ENCODE data around the gene TFAP2A.

The TFAP2A gene

GRCh38 chr6:10414756-10415616 lies at the start of gene TFAP2A:
Gene TFAP2A (minus strand): TSS chr6:10415074. CDS start chr6:10414991, 83 bp downstream.
- peak within 1 kb of the TSS; percentile 99 for H3K27ac ChIP-seq (ENCODE audit: extremely low read depth, low read depth, low read length)
- H3K4me1 ChIP-seq (ENCODE audit: control insufficient read depth, insufficient read depth, low read length), result peaks cover 4% of the 10 kb centered on the region; the same call in 1 of the 2 replicates
- ChIA-PET POLR2A (interaction anchor here (0.5 to 5.5 kb wide), 21 partner anchors 9 to 1856 kb away, joined by 3 to 112 read pairs (median 3); partner anchors contain the start of genes GCNT2 and SYCP2L), CTCF (interaction anchor here (0.6 to 3.6 kb wide), 17 partner anchors 10 to 1569 kb away, joined by 3 to 42 read pairs (median 4); no protein-coding TSS in a partner anchor)
- no peaks in the 10 kb centered on the region for H3K9me3 ChIP-seq (ENCODE audit: control insufficient read depth, insufficient read depth, low read depth, low read length)
- no peaks in the 10 kb centered on the region for H3K36me3 ChIP-seq (ENCODE audit: control insufficient read depth in 2 of 2, insufficient read depth in 1 of 2, low read length in 2 of 2)
- H3K4me3 ChIP-seq (ENCODE audit: low read depth, low read length), result peak within 1 kb of the TSS; percentile 88
- TF ChIP-seq ZNF184 (tag by site-specific recombination; IDR thresholded peaks at IDR 0.05) (no peak), ZNF785 (tag by site-specific recombination; IDR thresholded peaks at IDR 0.05) (peak; percentile 70; the same call in 1 of the 2 replicates), ZNF624 (tag by site-specific recombination; IDR thresholded peaks at IDR 0.05) (no peak), SCRT1 (tag by site-specific recombination; IDR thresholded peaks at IDR 0.05; ENCODE audit: borderline replicate concordance) (peak; percentile 48; the same call in 1 of the 2 replicates), ZNF521 (tag by site-specific recombination; IDR thresholded peaks at IDR 0.05) (no peak), ZNF23 (tag by site-specific recombination; IDR thresholded peaks at IDR 0.05; ENCODE audit: borderline replicate concordance) (no peak), ZNF311 (tag by site-specific recombination; IDR thresholded peaks at IDR 0.05; ENCODE audit: borderline replicate concordance) (no peak), ZNF558 (tag by site-specific recombination; IDR thresholded peaks at IDR 0.05) (0 out of 2 replicates have a peak, but pooled peaks have one; percentile 7), ZNF292 (tag by site-specific recombination; IDR thresholded peaks at IDR 0.05; ENCODE audit: borderline replicate concordance, low read depth) (no peak), PBX3 (CRISPR knock-in tag; IDR thresholded peaks at IDR 0.05) (peak; percentile 64; the same call in 1 of the 2 replicates), ZNF280C (tag by site-specific recombination; IDR thresholded peaks at IDR 0.05) (no peak), ZIC2 (tag by site-specific recombination; IDR thresholded peaks at IDR 0.05) (no peak; the same call in none of the 2 replicates), ZNF112 (tag by site-specific recombination; IDR thresholded peaks at IDR 0.05) (no peak), ZNF768 (tag by site-specific recombination; IDR thresholded peaks at IDR 0.05) (no peak; the same call in 1 of the 2 replicates), ZNF155 (tag by site-specific recombination; IDR thresholded peaks at IDR 0.05) (no peak), ZNF37A (tag by site-specific recombination; IDR thresholded peaks at IDR 0.05) (no peak), ZNF747 (tag by site-specific recombination; IDR thresholded peaks at IDR 0.05) (no peak), ZNF600 (tag by site-specific recombination; IDR thresholded peaks at IDR 0.05) (peak; percentile 95), KLF7 (tag by site-specific recombination; IDR thresholded peaks at IDR 0.05; ENCODE audit: borderline replicate concordance) (peak; percentile 79; the same call in 1 of the 2 replicates), MYNN (tag by site-specific recombination; IDR thresholded peaks at IDR 0.05; ENCODE audit: borderline replicate concordance) (no peak), HIC1 (tag by site-specific recombination; IDR thresholded peaks at IDR 0.05) (peak; percentile 87), TSHZ1 (tag by site-specific recombination; IDR thresholded peaks at IDR 0.05; ENCODE audit: borderline replicate concordance) (peak; percentile 9; the same call in 1 of the 2 replicates), ZNF610 (tag by site-specific recombination; IDR thresholded peaks at IDR 0.05; ENCODE audit: borderline replicate concordance) (peak; percentile 80), ATF2 (tag by site-specific recombination; IDR thresholded peaks at IDR 0.05; ENCODE audit: low read depth) (no peak), ZNF658 (tag by site-specific recombination; IDR thresholded peaks at IDR 0.05) (no peak), IKZF3 (tag by site-specific recombination; IDR thresholded peaks at IDR 0.05) (peak; percentile 92)

Data from HEK293 (cell line).